Measurements from ENCODE around the gene BAD. TPM values are rescaled to one million over a fixed set of nuclear protein-coding genes. Genes with fewer than 3 reads are reported as not detected.

Gene BAD
- polyA plus RNA-seq, 1 donor from 2014 or later: 9.3 TPM

Other genes with a start within 250 kb of the BAD start
- gene FLRT1, start 248.7 kb downstream of the BAD start, polyA plus RNA-seq: 0.59 TPM in 1 of 2 replicates, not detected in the other
- gene MACROD1, start 118.6 kb downstream of the BAD start, polyA plus RNA-seq: 1.9 TPM in 1 of 2 replicates, not detected in the other
- gene STIP1, start 98.5 kb downstream of the BAD start, polyA plus RNA-seq: 43.6 and 47.9 TPM in 2 replicates
- not detected in 2 replicates for gene FERMT3, start 77.9 kb downstream of the BAD start, polyA plus RNA-seq
- gene TRPT1, start 58.5 kb downstream of the BAD start, polyA plus RNA-seq: 15.5 and 43.1 TPM in 2 replicates
- 8.7 and 9.8 TPM in 2 replicates for gene NUDT22, start 58.4 kb downstream of the BAD start, polyA plus RNA-seq
- 8.8 and 9.0 TPM in 2 replicates for gene DNAJC4, start 54.1 kb downstream of the BAD start, polyA plus RNA-seq
- gene VEGFB, start 50.1 kb downstream of the BAD start, polyA plus RNA-seq: 9.3 and 11.2 TPM in 2 replicates
- 387 and 624 TPM in 2 replicates for gene FKBP2, start 43.6 kb downstream of the BAD start, polyA plus RNA-seq
- gene PPP1R14B, start 37.7 kb downstream of the BAD start, polyA plus RNA-seq: 25.5 and 42.6 TPM in 2 replicates
- gene PLCB3, start 33.1 kb downstream of the BAD start, polyA plus RNA-seq: 6.8 and 9.9 TPM in 2 replicates
- gene GPR137, start 1.2 kb upstream of the BAD start, polyA plus RNA-seq: 4.4 and 8.0 TPM in 2 replicates
- gene KCNK4, start 6.6 kb upstream of the BAD start, polyA plus RNA-seq: 0.17 TPM in 1 of 2 replicates, not detected in the other
- not detected in 2 replicates for gene CATSPERZ, start 15.7 kb upstream of the BAD start, polyA plus RNA-seq
- 2.4 and 7.9 TPM in 2 replicates for gene ESRRA, start 20.9 kb upstream of the BAD start, polyA plus RNA-seq
- 247 and 261 TPM in 2 replicates for gene TRMT112, start 32.9 kb upstream of the BAD start, polyA plus RNA-seq
- gene PRDX5, start 33.5 kb upstream of the BAD start, polyA plus RNA-seq: 352 and 367 TPM in 2 replicates
- not detected in 2 replicates for gene CCDC88B, start 55.5 kb upstream of the BAD start, polyA plus RNA-seq
- gene RPS6KA4, start 74.5 kb upstream of the BAD start, polyA plus RNA-seq: 0.46 and 0.67 TPM in 2 replicates

Data from Purkinje cell (primary cell).